ELR (cell line): Measurements from ENCODE around the gene NCOA3.

ENCODE experiments used
- DNase-seq: peaks from one replicate; pipeline ENCODE4 v3.0.0-alpha.2; 2015; ENCODE audit warnings: low read depth

The NCOA3 gene

GRCh38 chr20:47705497-47705856, 203.8 kb downstream of the NCOA3 start:
- DNase-seq: no peak

- no peak for DNase-seq
Measured at GRCh38 chr20:47706345-47706744, 204.7 kb downstream of the NCOA3 start.
